ENCODE measurements around the gene CHMP4A.
"Not testable (repeated sequence)": the region's sequence is repeated elsewhere in the genome, so short reads cannot be mapped to it uniquely, and the experiment has no call there.

The CHMP4A gene

GRCh38 chr14:24246765-24247212, 33.5 kb upstream of the CHMP4A start:
- DNase-seq, result no peak

- not testable (repeated sequence) for DNase-seq
These were observed 32.1 kb upstream of the CHMP4A start for GRCh38 chr14:24245350-24245749.

- no peak for DNase-seq
These were observed 30.1 kb upstream of the CHMP4A start for GRCh38 chr14:24243336-24243836.

GRCh38 chr14:24241829-24242443, 28.6 kb upstream of the CHMP4A start:
- peak in 1 of 2 experiments; percentile 87 for DNase-seq

GRCh38 chr14:24240110-24240918, 27.0 kb upstream of the CHMP4A start:
- no peak for DNase-seq

GRCh38 chr14:24238527-24239037, 25.3 kb upstream of the CHMP4A start:
- DNase-seq, result no peak

GRCh38 chr14:24238123-24238522, 24.8 kb upstream of the CHMP4A start:
- DNase-seq, result no peak

- no peak for DNase-seq
These were observed 24.2 kb upstream of the CHMP4A start for GRCh38 chr14:24237463-24237955.

GRCh38 chr14:24236689-24237462, 23.6 kb upstream of the CHMP4A start:
- DNase-seq, result no peak

- no peak for DNase-seq
These were observed 22.8 kb upstream of the CHMP4A start for GRCh38 chr14:24235804-24236688.

- DNase-seq, result no peak
These were observed 21.1 kb upstream of the CHMP4A start for GRCh38 chr14:24234095-24235005.

- DNase-seq, result no peak
These were observed 20.2 kb upstream of the CHMP4A start for GRCh38 chr14:24233538-24233866.

- no peak for DNase-seq
These were observed 19.6 kb upstream of the CHMP4A start, which contains the start of gene GMPR2 for GRCh38 chr14:24232645-24233537. TSS of gene GMPR2 (plus strand) at chr14:24232929. CDS start at chr14:24233254, 325 bp downstream.

GRCh38 chr14:24232121-24232644, 18.9 kb upstream of the CHMP4A start, which contains the start of gene NEDD8:
TSS of gene NEDD8 (minus strand) at chr14:24232367. CDS start at chr14:24232267, 100 bp downstream.
- peak; percentile 44 to 73 for DNase-seq

- DNase-seq, result no peak
These were observed 18.2 kb upstream of the CHMP4A start for GRCh38 chr14:24231263-24232120.

GRCh38 chr14:24228902-24229301, 15.6 kb upstream of the CHMP4A start:
- DNase-seq, result no peak

- no peak for DNase-seq
These were observed 13.2 kb upstream of the CHMP4A start for GRCh38 chr14:24226473-24226872.

GRCh38 chr14:24224618-24225071, 11.4 kb upstream of the CHMP4A start:
- no peak for DNase-seq

Measured in cerebellar nuclear complex (tissue), 1 donor.